Endothelial cell of umbilical vein (primary cell): ENCODE data around the gene CTIF. TPM values are rescaled to one million over a fixed set of nuclear protein-coding genes. Genes with fewer than 3 reads are reported as not detected.

Experiments
- BruUV-seq: library from RNA; stranded (reverse); fragments of 400-500 nt; replicated peaks from 2 replicates; lab custom pipeline; 2021; lab: Mats Ljungman, UMichigan
- CTCF ChIA-PET: fragments of 300-600, 350-600 bp; sonication (Branson Sonifier 250); formaldehyde crosslinking; loops from one replicate; lab custom pipeline; 2021; ENCODE audit warnings: antibody characterized with exemption, inconsistent platforms; lab: Charles Lee
- POLR2A ChIA-PET: fragments of 300-600, 350-600 bp; sonication (Branson Sonifier 250); formaldehyde crosslinking; loops from one replicate; lab custom pipeline; 2021; ENCODE audit warnings: antibody characterized with exemption, inconsistent platforms; lab: Charles Lee
- DNase-seq: peaks from one replicate; pipeline ENCODE4 v3.0.0-alpha.2; 2011; ENCODE audit warnings: low read depth, low spot score
- FAIRE-seq: peaks from 2 replicates; lab custom pipeline; 2011; peaks lifted over from hg19 to GRCh38; lab: Jason Lieb, UNC
- H2AFZ ChIP-seq: 2 replicates; pipeline ENCODE4 v1.6.0; 2012; ENCODE audit warnings: low read depth, low read length, control low read depth, inconsistent platforms
- H3K27ac ChIP-seq: 2 replicates; pipeline ENCODE4 v1.5.1; 2011; ENCODE audit warnings: low read depth, mild to moderate bottlenecking, control low read depth, low read length, moderate library complexity; ENCODE audit not compliant: insufficient read depth
- H3K27me3 ChIP-seq, 2 experiments: 2 replicates each; pipeline versions ENCODE4 v1.6.0 to v1.6.1; 2011; ENCODE audit warnings: low read length in 2 of 2, mixed read lengths in 1 of 2; ENCODE audit not compliant: control insufficient read depth in 2 of 2, insufficient read depth in 2 of 2
- H3K36me3 ChIP-seq, 2 experiments: 2 replicates in 1 of 2; 3 replicates in 1 of 2; pipeline ENCODE4 v1.5.1; 2011; ENCODE audit warnings: low read length in 2 of 2, mild to moderate bottlenecking in 1 of 2, moderate library complexity in 1 of 2; ENCODE audit not compliant: control insufficient read depth in 2 of 2, insufficient read depth in 2 of 2; ENCODE audit errors: extremely low read depth in 1 of 2
- H3K4me1 ChIP-seq: 3 replicates; pipeline ENCODE4 v1.5.1; 2011; ENCODE audit warnings: mild to moderate bottlenecking, low read length; ENCODE audit not compliant: control insufficient read depth, insufficient read depth; ENCODE audit errors: extremely low read depth
- H3K4me2 ChIP-seq: 2 replicates; pipeline ENCODE4 v1.6.1; 2011; ENCODE audit warnings: low read length, control low read depth, mixed read lengths; ENCODE audit not compliant: insufficient read depth
- H3K4me3 ChIP-seq, 3 experiments: fragments of 200-600 bp in 1 of 3; sonication (generic), shearing (Covaris generic) in 1 of 3; replicated peaks in 1 of 3; 2 replicates each; pipeline ENCODE4 v1.5.1; 2011 to 2016; ENCODE audit warnings: control low read depth in 3 of 3, low read length in 3 of 3, mild to moderate bottlenecking in 2 of 3, inconsistent platforms in 1 of 3, low read depth in 1 of 3, moderate library complexity in 1 of 3; ENCODE audit not compliant: insufficient read depth in 1 of 3
- H3K79me2 ChIP-seq: 2 replicates; pipeline ENCODE4 v1.6.0; 2012; ENCODE audit warnings: low read length, inconsistent platforms; ENCODE audit not compliant: control insufficient read depth, insufficient read depth
- H3K9ac ChIP-seq: replicated peaks from 2 replicates; pipeline ENCODE3; 2011; ENCODE audit warnings: low read length, control low read depth; ENCODE audit not compliant: insufficient read depth; ENCODE audit errors: extremely low read depth
- H3K9me1 ChIP-seq: replicated peaks from 3 replicates; pipeline ENCODE4 v1.6.0; 2011; ENCODE audit warnings: mild to moderate bottlenecking, low read length; ENCODE audit not compliant: control insufficient read depth, insufficient read depth; ENCODE audit errors: extremely low read depth
- H3K9me3 ChIP-seq: replicated peaks from 2 replicates; pipeline ENCODE4 v1.5.1; 2012; ENCODE audit warnings: low read length, inconsistent platforms; ENCODE audit not compliant: control insufficient read depth, insufficient read depth
- H4K20me1 ChIP-seq: replicated peaks from 2 replicates; pipeline ENCODE3; 2011; ENCODE audit warnings: mild to moderate bottlenecking, low read length; ENCODE audit not compliant: control insufficient read depth, insufficient read depth; ENCODE audit errors: extremely low read depth
- EZH2 ChIP-seq: IDR thresholded peaks from 2 replicates; pipeline ENCODE4 v1.6.1; 2012; ENCODE audit warnings: borderline replicate concordance, low read depth, mild to moderate bottlenecking, moderate library complexity, low read length, inconsistent platforms; ENCODE audit not compliant: severe bottlenecking
- FOS ChIP-seq: IDR thresholded peaks from 2 replicates; pipeline ENCODE4 v1.6.1; 2011; ENCODE audit warnings: mild to moderate bottlenecking, low read length, moderate library complexity, borderline replicate concordance; ENCODE audit not compliant: insufficient read depth
- GATA2 ChIP-seq: IDR thresholded peaks from 2 replicates; pipeline ENCODE4 v1.7.0; 2011; ENCODE audit warnings: low read depth, mild to moderate bottlenecking, moderate library complexity, mixed read lengths, low read length; ENCODE audit not compliant: insufficient read length, insufficient read depth
- JUN ChIP-seq: IDR thresholded peaks from 2 replicates; pipeline ENCODE4 v1.6.1; 2011; ENCODE audit warnings: borderline replicate concordance, low read depth; ENCODE audit not compliant: insufficient read length, insufficient read depth
- MYC ChIP-seq: IDR thresholded peaks from one replicate; pipeline ENCODE4 v1.6.1; 2011; ENCODE audit warnings: mild to moderate bottlenecking, low read depth, low read length
- POLR2A ChIP-seq: IDR thresholded peaks from 2 replicates; pipeline ENCODE4 v1.6.1; 2012; ENCODE audit warnings: low read depth, mild to moderate bottlenecking, control low read depth, low read length
- POLR2AphosphoS5 ChIP-seq: IDR thresholded peaks from 2 replicates; pipeline ENCODE4 v1.6.1; 2012; ENCODE audit warnings: low read depth, mild to moderate bottlenecking, control low read depth, low read length, moderate library complexity; ENCODE audit not compliant: insufficient read depth
- dilution Hi-C: fragments of 300-500 bp; cut with MboI; formaldehyde crosslinking; loops from one replicate; pipeline ENCODE4 v1.15.0; 2019; ENCODE audit warnings: low sequenced_read_pairs; ENCODE audit not compliant: extremely low pct_ligation_motif_present
- intact Hi-C: fragments of 100-400 bp; cut with micrococcal nuclease; formaldehyde crosslinking; loops from one replicate; pipeline ENCODE4 v1.10.0; 2022
- polyA plus RNA-seq, 4 experiments: library from polyadenylated mRNA; depleted of rRNA in 3 of 4; stranded (reverse) in 3 of 4; unstranded in 1 of 4; fragments of >200 nt; gene quantifications; 2 replicates each; pipeline versions ENCODE4 v1.2.1 to v1.2.3, GENCODE V29; 2011 to 2012; ENCODE audit warnings: missing spikeins in 1 of 4
- total RNA-seq: library from RNA; stranded (reverse); gene quantifications from 2 replicates; pipeline ENCODE4 v1.2.3, GENCODE V29; 2021
- TF ChIP-seq, protein P1 (sequence below): IDR thresholded peaks from 2 replicates; pipeline ENCODE4 v1.6.1; 2011; ENCODE audit not compliant: insufficient read depth, insufficient read length
- TF ChIP-seq, protein P2 (sequence below), 2 donors: IDR thresholded peaks; 1 replicate in 1 of 2; 2 replicates in 1 of 2; pipeline ENCODE4 v1.5.1; 2011; ENCODE audit warnings: low read length in 2 of 2, mild to moderate bottlenecking in 2 of 2, moderate library complexity in 2 of 2, control low read depth in 1 of 2, inconsistent platforms in 1 of 2, low read depth in 1 of 2; ENCODE audit not compliant: insufficient read depth in 1 of 2; ENCODE audit errors: extremely low read depth in 1 of 2

The CTIF gene
- total and polyA plus RNA-seq, 2 donors (not counting 3 experiments of a cell fraction or from before 2014, with no cell fraction given): 20.9 to 57.7 TPM

GRCh38 chr18:48749768-48750167, 210.9 kb downstream of the CTIF start:
- no peaks in the 10 kb centered on the region for H3K27me3 ChIP-seq
- CTCF ChIA-PET: interaction anchor here (1.3 to 1.5 kb wide), 2 partner anchors 27 to 70 kb away, joined by 3 read pairs; no protein-coding TSS in a partner anchor
- TF ChIP-seq, protein P1, sequence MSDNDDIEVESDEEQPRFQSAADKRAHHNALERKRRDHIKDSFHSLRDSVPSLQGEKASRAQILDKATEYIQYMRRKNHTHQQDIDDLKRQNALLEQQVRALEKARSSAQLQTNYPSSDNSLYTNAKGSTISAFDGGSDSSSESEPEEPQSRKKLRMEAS: no peak
- no peak for TF ChIP-seq FOS
- TF ChIP-seq MYC: no peak
- no peak for TF ChIP-seq POLR2A
- TF ChIP-seq EZH2: no peak
- TF ChIP-seq, protein P2, sequence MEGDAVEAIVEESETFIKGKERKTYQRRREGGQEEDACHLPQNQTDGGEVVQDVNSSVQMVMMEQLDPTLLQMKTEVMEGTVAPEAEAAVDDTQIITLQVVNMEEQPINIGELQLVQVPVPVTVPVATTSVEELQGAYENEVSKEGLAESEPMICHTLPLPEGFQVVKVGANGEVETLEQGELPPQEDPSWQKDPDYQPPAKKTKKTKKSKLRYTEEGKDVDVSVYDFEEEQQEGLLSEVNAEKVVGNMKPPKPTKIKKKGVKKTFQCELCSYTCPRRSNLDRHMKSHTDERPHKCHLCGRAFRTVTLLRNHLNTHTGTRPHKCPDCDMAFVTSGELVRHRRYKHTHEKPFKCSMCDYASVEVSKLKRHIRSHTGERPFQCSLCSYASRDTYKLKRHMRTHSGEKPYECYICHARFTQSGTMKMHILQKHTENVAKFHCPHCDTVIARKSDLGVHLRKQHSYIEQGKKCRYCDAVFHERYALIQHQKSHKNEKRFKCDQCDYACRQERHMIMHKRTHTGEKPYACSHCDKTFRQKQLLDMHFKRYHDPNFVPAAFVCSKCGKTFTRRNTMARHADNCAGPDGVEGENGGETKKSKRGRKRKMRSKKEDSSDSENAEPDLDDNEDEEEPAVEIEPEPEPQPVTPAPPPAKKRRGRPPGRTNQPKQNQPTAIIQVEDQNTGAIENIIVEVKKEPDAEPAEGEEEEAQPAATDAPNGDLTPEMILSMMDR (IDR thresholded peaks at IDR 0.05; ENCODE audit: extremely low read depth in 1 of 2, insufficient read depth in 1 of 2, low read depth in 1 of 2, low read length in 2 of 2): no peak
- TF ChIP-seq JUN: no peak
- no peak for TF ChIP-seq GATA2
- TF ChIP-seq POLR2AphosphoS5: no peak
- dilution Hi-C loops: no loop called here
- POLR2A ChIA-PET: no interaction called here
- DNase-seq (peak; percentile 7), FAIRE-seq (peak; percentile 8)
- H3K9ac ChIP-seq: no peak overlapping the region
- no peaks in the 10 kb centered on the region for H3K4me1 ChIP-seq
- H3K27ac ChIP-seq: no peak overlapping the region
- H4K20me1 ChIP-seq: no peaks in the 10 kb centered on the region
- H2AFZ ChIP-seq: no peak overlapping the region
- H3K4me3 ChIP-seq: no peak overlapping the region
- H3K9me1 ChIP-seq: no peaks in the 10 kb centered on the region
- H3K36me3 ChIP-seq: no peaks in the 10 kb centered on the region
- intact Hi-C loops: no loop called here
- no TSS peak for BruUV-seq
- H3K9me3 ChIP-seq: no peaks in the 10 kb centered on the region
- H3K79me2 ChIP-seq: no peaks in the 10 kb centered on the region
- no peak overlapping the region for H3K4me2 ChIP-seq
